Measurements from ENCODE around the gene HIPK2.

- TF ChIP-seq CTCF (optimal IDR thresholded peaks at IDR 0.05 in 1 of 3, IDR thresholded peaks at IDR 0.05 in 1 of 3, conservative IDR thresholded peaks at IDR 0.05 in 1 of 3; ENCODE audit: extremely low read depth in 1 of 3, insufficient read depth in 2 of 3, low read length in 3 of 3) = no peak
- TF ChIP-seq EZH2 (IDR thresholded peaks at IDR 0.05; ENCODE audit: low read length) = peak; percentile 85
These were observed 253.6 kb downstream of the HIPK2 start for GRCh38 chr7:139523968-139524815.
